SK-N-DZ (cell line): Measurements from ENCODE around the gene ATP6AP1.

Experiments
- DNase-seq: peaks from one replicate; pipeline ENCODE4 v3.0.0-alpha.2; 2015; ENCODE audit warnings: low spot score

The ATP6AP1 gene

DNA sequence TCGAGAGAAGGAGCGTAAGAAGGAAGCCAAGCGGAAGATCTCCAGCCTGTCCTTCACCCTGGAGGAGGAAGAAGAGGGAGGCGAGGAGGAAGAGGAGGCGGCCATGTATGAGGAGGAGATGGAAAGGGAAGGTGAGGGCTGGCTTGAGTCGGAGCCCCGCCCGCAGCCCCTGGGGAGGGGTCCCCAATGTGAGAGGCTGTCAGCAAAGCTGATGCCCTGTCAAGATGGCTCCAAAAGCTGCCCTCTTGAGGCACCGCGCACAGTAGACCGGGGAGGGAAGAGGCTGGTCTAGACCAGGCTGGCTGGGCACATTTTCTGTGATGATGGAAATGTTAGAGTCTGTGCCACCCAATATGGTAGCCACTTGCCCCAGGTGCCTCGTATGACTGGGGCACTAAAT lies 18.0 kb downstream of the ATP6AP1 start:
- no peak for DNase-seq

- no peak for DNase-seq
These were observed 20.0 kb downstream of the ATP6AP1 start for GRCh38 chrX:154448484-154448883.

- no peak for DNase-seq
These were observed 21.1 kb downstream of the ATP6AP1 start for GRCh38 chrX:154449618-154450017.

DNA sequence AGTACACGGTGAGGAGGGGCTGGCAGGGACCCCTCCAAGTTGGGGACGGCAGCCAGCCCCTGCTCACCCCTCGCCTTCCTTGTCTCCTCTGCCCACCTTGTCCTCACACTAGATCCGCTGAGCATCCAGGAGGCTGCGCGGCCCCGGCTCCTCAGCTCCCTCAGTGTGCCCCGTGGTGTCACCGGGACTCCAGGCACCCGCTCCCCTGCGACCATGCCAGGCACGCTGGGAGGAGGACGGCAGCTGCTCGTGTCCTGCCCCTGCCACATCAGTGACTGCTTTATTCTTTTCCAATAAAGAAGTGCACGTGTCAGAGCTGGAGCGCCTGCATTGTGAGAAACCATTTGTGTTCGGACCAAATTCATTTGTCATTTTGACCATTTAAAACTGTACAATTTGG lies 21.8 kb downstream of the ATP6AP1 start:
- DNase-seq, result no peak

GRCh38 chrX:154452823-154453222 lies 24.3 kb downstream of the ATP6AP1 start:
- no peak for DNase-seq

- DNase-seq, result no peak
These were observed 29.1 kb downstream of the ATP6AP1 start for GRCh38 chrX:154457491-154458115.

DNA sequence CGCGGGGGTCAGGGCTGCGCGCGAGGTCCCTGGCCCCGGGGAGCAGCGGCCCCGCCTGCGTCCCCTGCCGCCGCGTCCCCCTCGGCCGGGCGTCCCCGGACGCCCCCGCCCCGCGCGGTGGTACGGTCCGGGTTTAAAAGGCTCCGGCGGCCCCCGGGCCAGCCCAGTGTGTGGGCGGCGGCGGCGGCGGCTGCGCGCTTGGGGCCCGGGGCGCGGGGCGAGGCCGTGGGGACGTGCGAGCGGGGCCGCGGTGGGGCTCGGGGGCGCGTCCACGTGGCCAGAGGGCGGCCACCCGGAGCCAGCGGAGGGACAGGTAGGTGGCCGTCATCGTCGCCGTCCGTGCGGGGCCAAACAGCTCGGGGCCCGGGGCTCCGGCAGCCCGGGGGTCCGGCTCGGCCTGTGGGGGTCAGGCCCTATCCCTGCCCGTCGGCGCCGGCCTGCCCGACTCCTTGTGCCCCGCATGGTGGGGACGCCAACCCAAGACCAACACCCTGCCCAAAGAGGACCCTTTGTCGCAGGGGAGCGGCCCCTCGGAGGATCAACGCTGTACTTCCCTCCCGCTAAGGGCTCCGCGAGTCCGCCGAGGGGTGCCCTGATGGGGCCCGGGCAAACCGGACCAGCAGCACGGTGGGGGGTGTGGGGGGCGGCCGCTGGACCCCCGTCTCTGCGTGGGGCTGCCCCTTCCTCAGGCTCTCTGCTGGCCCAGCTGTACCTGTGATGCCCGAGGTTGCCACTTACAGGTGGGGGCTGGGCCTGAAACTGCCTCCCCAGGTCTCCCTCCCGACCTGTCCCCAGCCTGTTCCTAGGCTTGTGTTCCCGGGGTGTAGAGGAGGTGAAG lies 29.9 kb downstream of the ATP6AP1 start, which contains the start of gene PLXNA3:
Gene PLXNA3 (plus strand): TSS at position 166 of the 838 bp plus-strand sequence. CDS start 1,903 bp downstream, outside the sequence.
- no peak for DNase-seq

DNA sequence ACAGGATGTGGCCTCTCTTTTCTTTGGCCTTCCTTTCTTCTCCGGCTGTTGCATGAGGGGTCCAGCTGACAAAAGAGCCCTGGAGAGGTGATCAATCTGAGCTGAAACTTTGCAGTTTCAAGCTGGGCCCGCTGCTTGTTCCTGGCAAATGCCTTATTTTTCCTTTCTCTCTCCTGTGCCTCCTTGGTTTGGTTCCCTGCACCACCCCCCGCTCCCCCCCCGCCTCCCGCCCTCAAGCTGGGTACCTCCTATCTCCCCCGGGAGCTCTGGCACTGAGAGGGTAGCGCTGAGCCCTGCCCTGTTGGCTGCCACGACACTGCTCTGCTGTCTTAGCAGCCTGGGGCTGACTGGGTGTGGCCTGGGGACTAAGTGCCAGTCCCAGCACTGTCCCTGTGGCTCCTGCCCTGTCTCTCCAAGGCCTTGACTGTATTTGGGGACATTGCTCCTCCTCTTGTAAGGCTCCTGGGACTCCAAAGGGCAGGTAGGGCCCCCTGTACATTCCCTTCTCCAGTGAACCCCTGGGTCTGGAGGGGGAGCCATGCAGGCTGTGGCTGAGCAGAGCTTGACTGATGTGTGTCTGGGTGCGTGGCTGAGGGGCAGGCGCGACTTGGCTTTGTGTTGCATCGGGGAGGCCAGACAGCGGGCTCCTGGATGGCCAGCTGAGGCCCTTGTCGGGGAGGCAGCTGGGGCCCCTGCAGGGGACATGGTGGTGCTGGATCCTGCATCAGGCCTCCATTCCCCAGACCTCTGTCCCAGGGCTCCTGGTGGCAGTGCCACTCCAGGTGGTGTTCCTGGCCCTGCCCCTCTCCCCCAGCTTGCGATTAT lies 30.7 kb downstream of the ATP6AP1 start:
- no peak for DNase-seq

DNA sequence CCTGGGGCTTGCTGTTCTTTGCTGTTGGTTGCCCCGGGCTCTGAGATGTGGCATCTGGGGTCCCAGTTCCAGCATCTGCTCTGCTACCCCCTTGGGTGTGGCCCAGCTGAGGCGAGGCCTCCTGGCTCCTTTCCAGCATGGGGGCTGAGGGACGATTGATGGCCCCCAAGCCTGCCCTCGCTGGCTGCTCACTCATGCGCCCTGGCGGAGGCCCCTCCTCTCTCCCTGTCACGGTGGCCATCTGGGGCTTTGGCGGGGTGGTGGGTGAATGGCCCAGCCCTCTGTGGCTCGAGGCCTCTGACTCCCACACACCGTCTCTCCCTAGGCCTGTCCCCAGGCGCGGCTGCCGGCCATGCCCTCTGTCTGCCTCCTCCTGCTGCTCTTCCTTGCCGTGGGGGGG lies 31.4 kb downstream of the ATP6AP1 start:
- DNase-seq, result peak; percentile 38

- no peak for DNase-seq
These were observed 31.8 kb downstream of the ATP6AP1 start for GRCh38 chrX:154460326-154460725.

DNA sequence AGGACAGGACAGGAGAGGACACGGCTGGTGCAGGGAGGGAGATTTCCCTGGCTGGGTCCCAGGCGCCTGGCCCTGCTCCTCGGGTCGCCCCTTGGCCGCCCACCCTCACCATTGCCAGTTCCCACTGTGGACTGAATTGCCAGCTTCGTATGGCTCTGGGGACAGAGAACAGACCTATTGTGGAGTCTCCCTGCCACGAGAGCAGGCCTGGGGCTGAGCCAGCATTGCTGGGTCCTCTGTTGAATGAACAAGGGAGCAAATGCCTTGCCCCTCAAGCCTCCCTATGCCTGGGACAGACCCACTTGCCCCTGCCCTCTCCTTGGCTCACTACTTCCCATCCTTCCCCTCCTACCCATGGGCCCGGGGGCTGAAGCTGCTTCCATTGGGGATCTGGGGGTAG lies 33.9 kb downstream of the ATP6AP1 start:
- no peak for DNase-seq

DNA sequence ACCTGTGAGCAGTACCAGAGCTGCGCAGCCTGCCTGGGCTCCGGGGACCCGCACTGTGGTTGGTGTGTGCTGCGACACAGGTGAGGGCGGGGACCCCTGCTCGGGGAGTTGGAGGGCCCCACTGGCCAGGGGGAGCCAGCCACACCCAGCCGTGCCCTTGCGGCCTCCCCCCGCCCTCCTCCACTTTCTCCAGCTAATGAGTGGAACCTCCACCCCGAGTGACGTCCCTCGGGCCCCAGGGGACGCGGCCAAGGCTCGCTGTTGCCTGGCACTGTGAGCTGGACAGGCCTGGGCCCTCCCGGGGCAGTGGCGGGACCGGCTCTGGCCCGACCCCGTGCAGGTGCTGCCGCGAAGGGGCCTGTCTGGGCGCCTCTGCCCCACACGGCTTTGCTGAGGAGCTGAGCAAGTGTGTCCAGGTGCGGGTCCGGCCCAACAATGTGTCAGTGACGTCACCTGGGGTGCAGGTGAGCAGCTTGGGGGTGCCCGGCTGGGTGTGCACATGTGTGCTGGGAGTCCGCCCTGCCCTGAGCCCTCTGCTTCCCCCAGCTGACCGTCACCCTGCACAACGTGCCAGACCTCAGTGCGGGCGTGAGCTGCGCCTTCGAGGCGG lies 35.2 kb downstream of the ATP6AP1 start:
- no peak for DNase-seq

DNA sequence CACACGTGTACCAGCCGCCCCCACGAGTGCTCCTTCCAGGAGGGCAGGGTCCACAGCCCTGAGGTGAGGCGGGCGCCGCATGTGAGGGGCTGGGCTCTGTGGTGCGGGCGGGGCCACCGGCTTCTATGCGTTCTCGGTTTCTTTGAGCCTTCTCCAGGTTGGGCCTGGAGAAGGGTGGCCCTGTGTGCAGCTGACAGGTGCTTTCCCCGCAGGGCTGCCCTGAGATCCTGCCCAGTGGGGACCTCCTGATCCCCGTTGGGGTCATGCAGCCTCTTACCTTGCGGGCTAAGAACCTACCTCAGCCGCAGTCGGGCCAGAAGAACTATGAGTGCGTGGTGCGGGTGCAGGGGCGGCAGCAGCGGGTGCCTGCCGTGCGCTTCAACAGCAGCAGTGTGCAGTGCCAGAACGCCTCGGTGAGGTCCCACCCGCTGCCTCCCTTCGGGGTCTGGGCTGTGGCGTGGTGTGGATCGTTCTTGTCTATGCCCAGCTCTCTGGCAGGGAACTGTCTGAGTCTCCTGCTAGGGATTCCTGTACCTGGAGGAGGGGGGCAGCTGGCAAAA lies 36.4 kb downstream of the ATP6AP1 start:
- no peak for DNase-seq

GRCh38 chrX:154465601-154466000 lies 37.1 kb downstream of the ATP6AP1 start:
- no peak for DNase-seq

DNA sequence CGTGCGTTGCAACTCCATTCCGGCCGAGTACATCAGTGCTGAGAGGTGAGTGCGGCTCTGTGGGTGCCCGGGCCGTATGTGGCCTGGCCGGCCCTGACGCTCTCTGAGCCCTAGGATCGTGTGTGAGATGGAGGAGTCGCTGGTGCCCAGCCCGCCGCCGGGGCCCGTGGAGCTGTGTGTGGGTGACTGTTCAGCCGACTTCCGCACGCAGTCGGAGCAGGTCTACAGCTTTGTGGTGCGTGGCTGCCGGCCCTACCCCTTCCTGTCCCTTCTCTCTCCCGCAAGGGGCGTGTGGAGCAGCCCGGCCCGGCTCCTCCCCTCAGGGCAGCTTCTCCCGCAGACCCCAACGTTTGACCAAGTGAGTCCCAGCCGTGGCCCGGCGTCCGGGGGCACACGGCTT lies 37.6 kb downstream of the ATP6AP1 start:
- DNase-seq, result no peak

DNA sequence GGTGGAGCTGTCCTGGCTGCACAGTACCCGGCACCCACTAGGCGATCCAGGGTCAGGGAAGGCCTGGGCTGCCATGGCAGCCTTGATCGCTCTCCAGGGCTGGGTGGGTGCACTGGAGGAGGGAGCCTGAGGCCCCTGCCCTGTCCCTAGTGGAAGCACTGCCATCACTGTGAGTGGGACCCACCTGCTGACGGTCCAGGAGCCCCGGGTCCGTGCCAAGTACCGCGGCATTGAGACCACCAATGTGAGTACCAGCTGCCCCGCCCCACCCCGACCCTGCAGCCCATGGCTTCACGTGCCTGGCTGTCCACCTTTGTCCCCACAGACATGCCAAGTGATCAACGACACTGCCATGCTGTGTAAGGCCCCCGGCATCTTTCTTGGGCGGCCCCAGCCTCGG lies 38.4 kb downstream of the ATP6AP1 start:
- DNase-seq, result no peak

DNA sequence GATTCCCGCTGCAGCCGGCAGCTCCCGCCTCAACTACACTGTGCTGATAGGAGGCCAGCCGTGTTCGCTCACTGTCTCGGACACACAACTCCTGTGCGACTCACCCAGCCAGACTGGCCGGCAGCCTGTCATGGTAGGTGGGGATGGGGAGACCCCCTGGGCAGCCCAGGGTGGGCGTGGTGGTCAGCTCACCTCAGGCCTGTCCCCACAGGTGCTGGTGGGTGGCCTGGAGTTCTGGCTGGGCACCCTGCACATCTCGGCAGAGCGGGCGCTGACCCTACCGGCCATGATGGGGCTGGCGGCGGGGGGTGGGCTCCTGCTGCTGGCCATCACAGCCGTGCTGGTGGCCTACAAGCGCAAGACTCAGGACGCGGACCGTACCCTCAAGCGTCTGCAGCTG lies 39.1 kb downstream of the ATP6AP1 start:
- no peak for DNase-seq

- no peak for DNase-seq
These were observed 39.7 kb downstream of the ATP6AP1 start for GRCh38 chrX:154468217-154468616.

GRCh38 chrX:154469114-154469513 lies 40.6 kb downstream of the ATP6AP1 start:
- no peak for DNase-seq

- no peak for DNase-seq
These were observed 41.4 kb downstream of the ATP6AP1 start for GRCh38 chrX:154469880-154470279.

DNA sequence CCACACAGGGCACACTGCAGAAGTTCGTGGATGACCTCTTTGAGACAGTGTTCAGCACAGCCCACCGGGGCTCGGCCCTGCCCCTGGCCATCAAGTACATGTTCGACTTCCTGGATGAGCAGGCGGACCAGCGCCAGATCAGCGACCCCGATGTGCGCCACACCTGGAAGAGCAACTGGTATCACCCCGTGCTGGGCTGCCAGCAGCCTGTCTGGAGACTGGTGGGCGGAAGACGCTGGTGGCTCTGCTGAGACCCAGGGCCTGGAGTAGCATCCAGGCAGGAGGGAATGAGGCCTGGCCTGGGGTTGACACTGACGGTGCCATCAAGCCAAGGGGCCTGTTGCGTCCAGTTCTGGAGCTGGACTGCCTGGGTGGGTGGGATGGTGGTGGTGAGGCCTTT lies 42.0 kb downstream of the ATP6AP1 start:
- no peak for DNase-seq
